ENCODE data around the gene UBE2H.
"Not testable (repeated sequence)": the region's sequence is repeated elsewhere in the genome, so short reads cannot be mapped to it uniquely, and the experiment has no call there.

UBE2H gene

DNA sequence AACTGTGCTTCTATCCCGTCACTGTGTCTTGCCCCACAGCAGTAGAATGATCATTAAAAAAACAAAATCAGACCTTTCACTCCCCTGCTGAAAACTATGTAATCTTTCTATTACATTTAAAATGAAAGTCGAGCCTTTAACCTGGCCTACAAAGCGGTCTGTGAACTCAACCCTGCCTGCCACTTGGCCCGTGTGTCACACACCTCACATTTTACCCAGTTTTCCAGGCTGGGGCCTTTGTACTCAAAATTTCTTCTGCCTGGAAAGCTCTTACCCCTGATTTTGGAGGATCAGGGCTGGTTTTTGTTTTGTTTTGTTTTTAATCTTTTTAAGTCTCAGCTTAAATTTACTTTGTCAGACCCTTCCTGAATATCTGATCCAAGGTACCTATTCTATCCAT lies 82.1 kb downstream of the UBE2H start:
- no peak for DNase-seq

DNA sequence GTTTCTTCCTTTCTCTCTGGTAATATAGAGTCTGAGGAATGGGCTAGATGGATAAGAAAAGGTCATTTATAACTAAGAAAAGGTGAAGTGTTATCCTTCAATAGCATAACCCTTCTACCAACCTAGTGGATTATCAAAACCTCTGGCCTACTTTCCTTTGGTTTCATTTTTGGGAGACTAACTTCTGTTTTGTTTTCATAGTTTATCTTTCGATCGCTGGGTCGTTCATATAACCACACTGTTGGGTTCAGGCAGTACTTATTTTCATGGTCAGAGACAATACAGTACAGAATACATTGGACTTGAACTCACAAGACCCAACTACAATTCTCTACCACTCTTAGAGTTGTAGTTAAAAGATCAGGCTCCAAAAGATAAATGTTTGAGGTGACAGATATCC lies 86.5 kb downstream of the UBE2H start:
- DNase-seq, result no peak

DNA sequence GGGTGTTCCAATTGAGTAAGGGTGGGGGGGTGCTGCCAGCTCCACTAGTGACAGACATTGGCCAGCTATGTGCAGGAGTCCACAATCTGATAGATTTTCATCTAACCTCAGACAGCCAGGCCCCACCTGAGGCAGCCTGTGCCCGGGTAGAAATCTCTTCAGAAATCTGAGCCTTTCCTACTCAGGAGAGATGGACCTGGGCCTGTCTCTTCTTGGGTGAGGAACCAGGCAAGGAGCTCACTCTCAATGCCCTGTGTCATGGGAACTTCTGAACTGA lies 86.9 kb downstream of the UBE2H start:
- DNase-seq, result no peak

DNA sequence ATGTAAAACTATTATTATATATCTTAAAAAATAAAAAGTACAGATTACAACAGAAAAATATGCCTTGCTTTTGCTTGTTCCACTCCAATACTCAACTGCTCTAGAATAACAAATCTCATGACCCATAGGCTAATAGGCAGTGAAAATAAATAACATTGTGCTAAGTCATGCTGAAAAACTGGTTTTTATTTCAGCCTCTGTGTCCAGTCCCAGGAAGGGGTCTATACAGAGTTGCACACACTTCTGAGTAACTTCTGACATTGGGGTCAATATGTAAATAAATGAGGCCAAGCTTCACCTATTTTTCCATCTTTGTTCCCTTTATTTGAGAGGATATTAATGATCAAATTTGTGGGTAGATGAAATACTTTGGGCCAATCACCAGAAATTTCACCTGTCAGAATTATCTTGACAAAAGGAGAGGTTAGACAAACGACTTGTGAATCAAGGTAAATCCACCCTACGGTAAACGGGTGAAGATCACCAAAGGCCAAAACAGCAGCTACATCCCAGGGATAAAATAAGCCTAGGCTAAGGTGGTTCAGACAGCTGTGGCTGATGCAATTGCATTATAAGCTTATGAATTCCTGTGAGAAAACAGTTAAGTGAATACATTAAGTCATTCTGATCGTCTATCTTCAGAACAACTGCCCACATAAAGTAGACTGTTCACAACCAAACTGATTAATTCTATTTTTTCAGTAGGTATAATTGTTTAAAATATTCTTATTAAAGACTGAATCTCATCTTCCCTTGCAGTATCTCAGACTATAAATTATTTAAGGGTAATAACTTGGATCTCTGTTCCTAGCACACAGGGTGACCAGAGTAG lies 87.5 kb downstream of the UBE2H start:
- no peak for DNase-seq

DNA sequence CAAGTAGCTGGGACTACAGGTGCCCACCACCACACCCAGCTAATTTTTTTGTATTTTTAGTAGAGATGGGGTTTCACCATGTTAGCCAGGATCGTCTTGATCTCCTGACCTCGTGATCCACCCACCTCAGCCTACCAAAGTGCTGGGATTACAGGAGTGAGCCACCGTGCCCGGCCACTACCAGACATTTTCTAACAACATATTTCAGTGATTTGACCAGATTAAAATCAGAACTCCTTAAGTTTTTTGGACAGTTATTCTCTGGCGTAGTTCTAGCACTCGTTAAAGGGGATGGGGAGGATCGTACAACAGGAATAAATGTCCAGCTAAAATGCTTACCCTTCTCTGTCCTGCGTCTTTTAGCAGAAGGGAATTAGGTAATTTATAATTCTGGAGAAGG lies 88.1 kb downstream of the UBE2H start:
- not testable (repeated sequence) for DNase-seq

DNA sequence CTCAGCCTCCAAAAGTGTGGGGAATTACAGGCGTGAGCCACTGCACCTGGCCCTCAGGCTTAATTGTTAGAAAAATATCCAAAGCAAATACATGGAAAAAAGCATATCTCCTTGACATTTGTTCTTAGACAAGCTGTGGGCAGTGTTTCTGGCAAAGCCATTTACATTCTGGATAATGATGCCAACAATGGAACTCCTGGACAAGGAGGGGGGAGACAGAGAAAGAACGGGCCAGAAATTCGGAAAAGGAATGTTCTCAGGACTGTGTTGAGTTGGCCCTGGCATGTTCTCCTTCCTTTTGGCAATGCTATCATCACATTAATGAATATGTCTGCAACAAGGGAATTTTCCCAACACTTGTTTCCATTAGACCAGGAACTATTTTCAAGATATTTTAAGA lies 88.7 kb downstream of the UBE2H start:
- DNase-seq, result no peak

DNA sequence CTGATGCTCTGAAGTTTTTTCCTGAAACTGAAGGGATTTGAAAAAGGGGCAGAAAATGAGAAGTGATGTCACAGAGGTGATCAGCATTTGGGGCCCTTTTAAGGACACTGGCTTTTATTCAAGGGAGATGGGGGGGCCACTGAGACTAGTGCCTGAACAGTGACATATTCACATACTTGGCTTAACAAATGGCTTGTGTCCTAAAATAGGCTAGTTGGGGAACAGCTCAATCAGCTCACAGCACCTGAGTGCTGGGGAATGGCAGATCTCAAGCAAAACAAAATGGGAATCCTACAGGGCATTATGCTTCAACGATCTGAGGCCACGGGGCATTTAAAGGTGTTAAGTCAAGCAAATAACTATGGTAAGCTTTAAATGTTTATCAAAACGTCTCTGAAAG lies 90.1 kb downstream of the UBE2H start:
- DNase-seq, result no peak

DNA sequence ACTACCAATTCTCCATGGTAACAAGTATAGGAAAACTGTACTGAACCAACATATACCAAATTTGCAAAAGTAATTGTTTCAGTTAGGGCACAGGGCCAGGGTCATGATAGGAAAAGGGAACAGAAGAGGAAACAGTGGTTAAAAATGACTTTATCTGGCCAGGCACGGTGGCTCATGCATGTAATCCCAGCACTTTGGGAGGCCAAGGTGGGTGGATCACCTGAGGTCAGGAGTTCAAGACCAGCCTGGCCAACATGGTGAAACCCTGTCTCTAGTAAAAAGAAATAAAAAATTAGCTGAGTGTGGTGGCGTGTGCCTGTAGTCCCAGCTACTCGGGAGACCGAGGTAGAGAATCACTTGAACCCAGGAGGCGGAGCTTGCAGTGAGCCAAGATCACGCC lies 92.0 kb downstream of the UBE2H start:
- DNase-seq, result not testable (repeated sequence)

DNA sequence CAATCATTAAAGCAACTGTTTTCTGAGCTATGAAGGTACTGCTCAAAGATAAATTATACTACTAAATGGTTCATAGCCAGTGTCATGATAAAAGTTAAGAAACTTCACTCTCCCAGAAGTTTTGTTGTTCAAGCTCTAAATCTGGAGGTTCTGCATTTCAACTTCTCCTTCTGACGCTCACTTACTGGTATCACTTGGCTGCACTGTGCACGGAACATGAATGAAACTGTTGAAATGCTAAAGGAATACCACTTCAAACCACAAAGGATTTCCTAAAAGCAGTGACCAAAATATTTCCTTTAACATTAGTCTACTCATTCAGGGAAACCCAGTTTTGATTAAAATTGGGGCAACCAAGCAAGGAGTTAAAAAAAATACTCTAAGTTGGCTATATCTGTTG lies 93.6 kb downstream of the UBE2H start:
- DNase-seq, result no peak

DNA sequence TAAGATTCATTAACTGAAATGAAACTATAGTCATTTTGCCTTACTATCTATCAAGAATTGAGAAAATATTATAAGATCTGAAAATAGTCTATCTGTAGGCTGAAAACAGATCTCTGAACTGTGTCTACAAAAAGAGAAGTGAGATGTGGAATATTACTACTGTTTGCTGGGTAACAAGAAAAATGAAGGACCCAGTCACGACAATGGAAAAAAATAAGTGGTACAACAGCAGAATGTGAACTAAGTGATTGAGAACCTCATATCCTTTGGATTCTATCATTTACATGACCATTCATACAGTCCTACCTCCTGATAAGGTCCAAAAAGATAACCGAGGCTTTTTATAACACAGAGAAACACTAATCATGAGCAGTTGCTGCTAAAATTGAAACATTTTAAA lies 94.3 kb downstream of the UBE2H start:
- no peak for DNase-seq

DNA sequence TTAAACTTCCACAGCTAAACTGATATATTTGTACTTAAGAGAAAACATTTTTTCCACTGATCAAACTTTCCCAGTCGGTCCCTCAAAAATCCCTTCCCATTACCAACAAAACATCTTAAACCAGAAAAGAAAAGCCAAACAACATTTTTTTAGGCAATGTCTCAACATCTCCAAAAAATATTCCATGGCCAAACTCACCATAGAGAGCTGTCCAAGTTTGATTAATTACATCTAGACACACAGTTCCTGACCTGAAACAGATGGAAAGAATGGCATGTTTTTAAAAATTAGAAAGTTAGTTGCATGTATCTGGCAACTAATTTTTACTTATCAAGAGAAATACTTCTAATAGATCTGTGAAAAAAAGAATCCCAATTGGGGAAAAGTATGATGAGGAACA lies 95.4 kb downstream of the UBE2H start:
- DNase-seq, result no peak

DNA sequence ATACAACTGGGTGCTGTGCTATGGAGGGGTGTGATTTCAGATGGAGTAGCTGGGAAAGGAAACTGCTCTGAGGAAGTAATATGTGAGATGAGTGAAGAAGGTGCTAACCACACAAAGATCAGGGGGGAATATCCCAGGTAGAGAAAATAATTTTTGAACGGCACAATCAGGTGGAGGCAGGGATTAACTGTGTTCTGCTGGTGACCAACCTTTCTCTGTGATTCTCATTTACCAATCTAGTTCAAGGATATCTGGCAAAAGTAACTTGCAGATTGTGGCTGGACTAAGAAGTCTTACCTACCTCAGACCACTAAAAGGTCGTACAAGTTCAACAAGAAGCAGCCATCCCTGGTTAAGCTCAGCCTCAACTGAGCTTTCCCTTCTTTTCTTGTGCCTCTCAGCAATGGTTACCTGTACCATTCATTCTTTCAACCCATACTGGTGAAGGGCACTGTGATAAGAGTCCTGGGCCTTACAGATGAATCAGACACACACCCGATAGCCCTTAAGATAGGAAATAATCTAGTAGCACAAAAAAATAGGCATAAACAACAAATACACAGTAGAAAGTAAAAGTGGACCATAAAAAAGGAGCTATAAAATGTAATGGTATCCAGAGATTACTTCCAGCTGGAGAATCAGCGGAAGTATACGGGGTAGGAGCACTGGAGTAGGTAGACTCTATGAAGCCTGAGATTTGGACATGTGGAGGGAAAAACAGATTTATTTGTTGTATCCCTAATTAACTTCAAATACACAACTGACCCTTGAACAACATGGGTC lies 96.6 kb downstream of the UBE2H start:
- DNase-seq, result no peak

DNA sequence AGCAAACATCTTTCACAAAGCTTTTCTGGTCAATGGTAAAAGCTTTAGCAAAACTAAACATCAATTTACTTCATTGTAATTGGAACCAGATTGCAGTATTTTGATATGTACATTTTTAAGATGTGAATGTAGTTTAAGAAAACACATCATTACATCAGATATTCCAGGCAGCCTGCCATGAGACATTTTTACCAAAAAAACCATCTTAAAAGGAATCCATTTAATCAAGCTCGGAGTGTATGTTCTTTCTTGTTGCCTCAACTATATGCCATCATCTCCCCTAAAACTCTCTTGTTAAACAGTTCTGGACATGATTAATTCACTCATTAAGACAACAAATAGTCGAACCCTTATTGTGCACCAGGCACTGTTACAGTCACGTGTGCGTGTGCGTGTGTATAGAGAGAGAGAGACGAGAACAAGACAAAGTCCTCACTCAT lies 97.5 kb downstream of the UBE2H start:
- no peak for DNase-seq

DNA sequence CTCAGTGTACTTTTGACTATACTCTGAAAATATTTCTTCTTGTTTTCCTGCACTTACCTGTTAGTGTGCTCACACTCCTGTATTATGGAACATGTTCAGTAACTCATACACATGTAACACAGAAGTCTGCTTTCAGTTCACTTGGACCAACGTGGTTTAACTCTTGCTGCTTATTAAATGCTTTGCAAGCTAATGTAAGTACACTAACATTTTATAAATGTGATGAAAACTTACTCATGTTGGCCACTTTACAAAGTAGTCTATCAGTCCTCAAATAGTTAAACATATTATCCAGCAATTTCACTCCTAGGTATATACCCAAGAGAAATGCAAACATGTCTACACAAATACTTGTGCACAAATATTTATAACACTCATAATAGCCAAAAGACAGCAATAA lies 98.4 kb downstream of the UBE2H start:
- DNase-seq, result no peak

DNA sequence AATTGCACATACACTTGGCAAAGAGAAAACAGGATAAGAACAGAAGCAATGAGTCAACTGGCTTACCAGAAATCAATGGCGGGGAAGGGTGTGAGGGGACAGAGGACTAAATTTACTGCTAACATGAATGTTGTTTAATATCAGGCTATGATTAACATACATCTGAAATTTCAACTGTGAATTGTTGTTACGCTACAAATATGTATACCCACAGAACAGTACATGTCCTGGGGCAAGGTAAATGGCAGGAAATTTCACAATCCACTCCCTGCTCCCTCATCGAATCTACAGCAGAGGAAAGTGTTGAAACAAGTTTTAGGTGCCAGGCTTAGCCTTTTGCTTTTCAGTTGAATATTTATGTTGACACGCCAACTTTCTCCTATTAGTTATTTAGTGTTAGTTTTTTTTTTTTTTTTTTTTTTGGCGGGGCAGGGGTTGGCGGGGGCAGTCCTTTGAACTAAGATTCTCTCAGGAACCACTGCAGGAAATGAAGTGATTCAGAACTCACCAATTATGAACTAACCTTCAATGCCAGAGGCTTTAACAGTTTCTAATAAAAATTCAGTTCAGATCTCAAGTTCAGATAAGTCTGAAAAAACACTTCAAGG lies 99.0 kb downstream of the UBE2H start:
- DNase-seq, result no peak

DNA sequence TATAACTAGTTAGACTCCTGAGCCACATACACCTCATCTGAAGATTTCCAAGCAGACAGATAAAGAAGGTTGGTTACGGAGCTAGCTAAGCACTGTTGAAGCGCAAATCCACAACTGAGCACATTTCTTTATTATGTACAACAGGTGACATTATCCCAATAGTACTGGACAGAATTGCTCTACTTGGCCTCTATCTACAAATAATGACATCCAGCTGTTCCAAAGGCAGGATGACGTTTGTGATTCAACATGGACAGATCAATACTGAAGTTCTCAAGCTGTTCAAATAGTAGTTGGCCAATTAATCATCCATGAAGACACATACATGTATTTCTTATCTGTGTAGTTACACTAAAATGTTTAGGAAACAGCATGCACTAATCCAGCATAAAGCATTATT lies 101.0 kb downstream of the UBE2H start:
- DNase-seq, result no peak

DNA sequence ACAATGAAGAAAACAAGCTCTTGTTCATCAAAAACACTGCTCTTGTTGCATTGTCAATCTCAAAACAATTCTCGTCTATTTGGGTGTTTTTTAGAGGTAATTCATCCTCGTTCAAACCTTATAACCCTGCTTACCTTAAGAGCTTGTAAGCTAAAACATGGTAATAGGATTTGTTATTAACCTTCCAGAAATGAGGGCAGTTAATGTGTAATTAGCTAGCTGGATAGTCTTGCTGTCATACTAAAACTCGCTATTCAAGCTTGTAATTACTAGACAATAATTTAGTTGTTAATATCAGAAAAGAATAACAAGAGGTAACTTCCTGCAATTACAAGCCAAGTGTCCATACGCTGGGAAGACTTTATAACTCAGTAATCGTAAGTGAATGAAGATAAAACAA lies 101.6 kb downstream of the UBE2H start:
- DNase-seq, result no peak

DNA sequence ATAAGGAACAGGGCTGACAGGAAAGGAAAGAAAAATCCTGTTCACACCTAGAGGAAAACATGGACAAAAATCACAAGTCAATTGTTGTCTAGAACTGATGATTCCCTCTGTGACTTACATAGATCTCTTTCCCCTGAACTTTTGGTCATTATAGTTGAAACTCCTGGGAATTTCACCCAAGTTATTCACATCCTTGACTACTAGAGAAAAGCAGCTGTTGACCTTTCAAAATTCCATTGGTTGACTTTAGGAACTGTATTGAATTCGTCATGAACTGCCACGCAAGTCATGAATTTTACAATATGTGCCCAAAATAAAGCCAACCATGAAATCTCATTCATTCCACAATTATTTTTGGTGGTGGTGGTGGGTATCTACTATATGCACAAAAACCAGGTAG lies 104.3 kb downstream of the UBE2H start:
- DNase-seq, result no peak

DNA sequence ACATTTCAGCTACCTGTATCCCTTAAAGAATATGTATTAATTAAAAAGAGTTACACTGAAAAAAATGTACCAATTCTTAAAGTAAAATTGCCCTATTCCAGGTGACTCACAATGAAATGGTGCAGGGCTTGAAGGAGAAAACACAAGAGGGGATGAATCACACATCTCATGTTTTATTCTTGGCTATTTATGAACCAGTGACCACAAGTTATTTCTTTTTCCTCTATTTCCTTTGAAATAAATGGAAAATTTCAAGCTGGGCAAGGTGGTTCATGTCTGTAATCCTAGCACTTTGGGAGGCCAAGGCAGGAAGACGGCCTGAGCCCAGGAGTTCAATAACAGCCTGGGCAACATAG lies 106.8 kb downstream of the UBE2H start:
- no peak for DNase-seq

DNA sequence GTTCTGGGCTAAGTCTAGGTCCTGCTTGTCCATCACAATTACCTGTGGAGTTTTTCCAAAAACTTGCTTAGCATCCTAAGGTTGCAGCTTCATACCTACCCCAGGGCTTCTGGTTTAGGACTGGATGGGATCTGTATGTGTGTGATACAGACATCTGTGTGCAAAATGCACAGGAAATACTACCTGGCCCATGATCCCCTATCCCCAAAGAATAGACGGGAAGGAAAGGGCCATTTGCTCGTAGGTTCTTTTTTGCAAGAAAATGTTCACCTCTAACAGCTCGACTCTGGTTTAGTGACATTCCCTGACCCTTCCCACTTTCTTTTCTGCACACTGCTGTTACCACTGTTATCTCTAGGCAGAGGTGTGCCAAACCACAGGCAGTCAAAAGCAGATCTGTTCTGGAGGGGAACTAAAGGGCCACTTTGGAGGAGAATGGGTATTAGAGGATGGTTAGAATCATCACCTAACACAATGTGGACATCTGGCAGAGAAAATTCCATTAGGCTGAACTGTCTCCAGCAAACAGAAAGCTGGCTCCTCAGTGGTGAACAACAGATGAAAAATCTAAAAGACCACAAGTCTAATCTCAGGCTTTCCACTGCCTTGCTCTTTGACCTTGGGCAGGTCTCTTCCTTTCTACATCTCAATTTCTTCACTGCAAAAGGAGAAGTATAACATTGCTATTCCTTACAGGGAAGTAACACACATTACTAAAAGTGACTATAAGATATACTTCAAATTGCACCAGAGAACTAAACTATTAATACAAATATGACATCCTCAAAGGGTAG lies 107.4 kb downstream of the UBE2H start:
- no peak for DNase-seq

DNA sequence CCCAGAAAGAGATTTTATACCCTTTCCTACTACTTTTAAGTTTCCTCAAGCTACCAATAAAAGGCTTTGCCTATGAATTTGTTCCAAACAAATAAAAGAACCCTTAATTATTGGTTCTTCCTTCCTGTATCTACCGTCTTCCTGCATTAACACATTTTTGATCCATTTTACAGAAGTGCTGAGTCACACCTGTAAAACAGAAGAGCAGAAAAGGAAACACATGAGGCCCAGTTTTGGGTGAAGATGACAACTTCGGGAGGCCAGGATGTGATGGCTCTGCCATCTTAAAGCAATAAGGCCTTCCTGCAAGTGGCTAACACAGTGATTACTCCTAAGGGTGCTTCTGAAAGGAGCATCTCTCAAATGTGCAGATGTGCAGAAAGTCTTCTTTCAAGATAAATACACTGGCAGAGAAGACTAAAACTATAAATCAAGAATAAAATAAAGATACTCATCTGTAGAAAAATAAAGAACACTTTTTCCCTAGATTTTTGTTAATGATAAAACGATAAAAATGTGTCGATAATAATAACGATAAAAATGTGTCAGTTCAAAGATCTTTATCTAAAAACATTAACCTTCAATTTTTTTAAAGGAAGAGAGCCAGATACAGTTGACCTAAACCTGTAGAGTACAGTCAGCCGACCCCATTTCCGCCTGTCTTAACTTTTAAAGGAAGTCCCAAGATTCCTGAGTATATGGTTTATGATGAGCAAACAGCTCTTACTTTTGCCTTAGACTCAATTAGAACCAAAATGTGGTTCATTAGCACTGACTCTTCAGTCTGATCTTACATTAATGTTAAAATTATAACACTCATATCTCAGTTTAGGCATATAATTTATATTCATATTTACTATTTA lies 108.6 kb downstream of the UBE2H start:
- peak; percentile 19 for DNase-seq

DNA sequence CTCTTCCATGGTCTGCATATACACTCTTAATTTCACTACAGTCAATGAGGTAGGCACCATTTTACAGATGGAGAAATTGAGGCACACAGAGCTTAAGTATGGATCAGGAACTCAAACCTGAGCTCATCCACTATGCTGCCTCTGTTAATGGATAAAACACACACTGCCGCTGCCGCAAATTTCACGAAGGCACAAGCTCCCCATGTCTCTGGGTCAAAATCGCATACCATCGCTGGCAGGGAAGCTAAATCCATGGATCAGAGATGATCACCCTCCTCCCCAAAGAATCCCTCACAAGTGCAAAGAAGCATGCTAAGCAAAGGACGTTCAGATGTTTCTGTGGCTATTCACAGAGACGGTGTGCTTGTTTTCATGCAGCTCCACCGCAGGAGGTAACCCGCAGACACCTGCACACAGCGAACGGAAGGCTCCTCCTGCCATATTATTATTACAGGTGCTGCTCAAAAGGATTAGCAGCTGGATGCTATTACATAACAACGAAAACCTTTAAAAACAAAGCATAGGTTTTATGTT lies 109.3 kb downstream of the UBE2H start:
- DNase-seq, result no peak
